K562 (cell line): Measurements from ENCODE around the gene TBCCD1. TPM values are rescaled to one million over a fixed set of nuclear protein-coding genes. Genes with fewer than 3 reads are reported as not detected.

ENCODE experiments used
- ARID2 ChIP-seq: fragments of 450-650 bp; IDR thresholded peaks from 2 replicates; pipeline ENCODE4 v1.6.1; 2017; ENCODE audit warnings: antibody characterized with exemption, mild to moderate bottlenecking
- BCL6 ChIP-seq: fragments of 250-450 bp; sonication (Bioruptor Pico); IDR thresholded peaks from 2 replicates; pipeline ENCODE4 v1.4.0; 2020
- JUN ChIP-seq, 2 experiments: sonication (generic) in 1 of 2; formaldehyde crosslinking in 1 of 2; IDR thresholded peaks; 2 replicates each; pipeline versions ENCODE4 v1.6.1 to v1.8.0; 2012 to 2022; ENCODE audit warnings: borderline replicate concordance in 2 of 2, mild to moderate bottlenecking in 2 of 2, improper control_type of control experiment in 1 of 2, low read depth in 1 of 2, low read length in 1 of 2, missing genetic modification reagents in 1 of 2
- JUND ChIP-seq, 2 experiments: IDR thresholded peaks; 2 replicates in 1 of 2; 3 replicates in 1 of 2; pipeline ENCODE4 v1.6.1; 2011; ENCODE audit warnings: borderline replicate concordance in 2 of 2, low read depth in 2 of 2, low read length in 2 of 2, improper control_type of control experiment in 1 of 2, missing biosample characterization in 1 of 2, missing genetic modification characterization in 1 of 2, missing genetic modification reagents in 1 of 2
- MCM2 ChIP-seq: fragments of 450-650 bp; IDR thresholded peaks from 2 replicates; pipeline ENCODE4 v1.6.1; 2017; ENCODE audit warnings: low read depth, mild to moderate bottlenecking
- MCM5 ChIP-seq: fragments of 450-650 bp; IDR thresholded peaks from 2 replicates; pipeline ENCODE4 v1.6.1; 2016; ENCODE audit warnings: low read depth
- RBM34 ChIP-seq: fragments of 200-400 bp; formaldehyde crosslinking; IDR thresholded peaks from 2 replicates; pipeline ENCODE4 v1.6.1; 2018; ENCODE audit warnings: low read length, borderline replicate concordance; ENCODE audit not compliant: insufficient read depth
- SIRT6 ChIP-seq: IDR thresholded peaks from one replicate; pipeline ENCODE4 v1.6.1; 2012; ENCODE audit warnings: low read depth, mild to moderate bottlenecking, control low read depth, inconsistent platforms, low read length, moderate library complexity
- SMAD2 ChIP-seq: fragments of 150-350 bp; IDR thresholded peaks from 2 replicates; pipeline ENCODE4 v1.6.1; 2014; ENCODE audit warnings: low read depth, mild to moderate bottlenecking, low read length
- SMARCB1 ChIP-seq: IDR thresholded peaks from 2 replicates; pipeline ENCODE4 v1.6.1; 2011; ENCODE audit warnings: improper control_type of control experiment, low read depth; ENCODE audit not compliant: insufficient read length
- ZEB2 ChIP-seq: fragments of 450-650 bp; IDR thresholded peaks from 2 replicates; pipeline ENCODE4 v1.6.1; 2016
- ZNF174 ChIP-seq: fragments of 250-450 bp; sonication (Bioruptor Pico); IDR thresholded peaks from 2 replicates; pipeline ENCODE4 v1.4.0; 2020; ENCODE audit warnings: mild to moderate bottlenecking
- polyA plus RNA-seq, 8 experiments: library from polyadenylated mRNA; depleted of rRNA in 4 of 8; stranded (reverse) in 5 of 8; unstranded in 3 of 8; fragments of >200 nt; fragmentation: Nextera tagmentation in 2 of 8; fragmentation: Illumina TruSeq in 1 of 8; extraction: Ambion mirVana in 2 of 8; extraction: Trizol in 1 of 8; gene quantifications; 2 replicates each; pipeline versions ENCODE4 v1.2.1 to v1.2.3, GENCODE V29; 2011 to 2014; ENCODE audit warnings: inconsistent platforms in 1 of 8, missing spikeins in 1 of 8
- total RNA-seq, 7 experiments: library from RNA; depleted of rRNA in 6 of 7; stranded (reverse); fragments of >200 nt in 6 of 7; fragmentation: Illumina TruSeq in 2 of 7; extraction: Trizol in 2 of 7; gene quantifications; 2 replicates each; pipeline versions ENCODE4 v1.2.1 to v1.2.3, GENCODE V29; 2011 to 2021; ENCODE audit warnings: low replicate concordance in 1 of 7
- TF ChIP-seq, protein P1 (sequence below), 2 experiments: fragments of 450-650 bp; IDR thresholded peaks; 2 replicates each; pipeline ENCODE4 v1.6.1; 2016; ENCODE audit warnings: mild to moderate bottlenecking in 2 of 2, borderline replicate concordance in 1 of 2, low read depth in 1 of 2, moderate library complexity in 1 of 2
- TF ChIP-seq, protein P2 (sequence below): sonication (generic); formaldehyde crosslinking; IDR thresholded peaks from 2 replicates; pipeline ENCODE4 v1.8.1; 2023; ENCODE audit warnings: mild to moderate bottlenecking, missing genetic modification reagents
- TF ChIP-seq, protein P3 (sequence below): sonication (generic); formaldehyde crosslinking; IDR thresholded peaks from 2 replicates; pipeline ENCODE4 v1.8.0; 2022; ENCODE audit warnings: mild to moderate bottlenecking, missing genetic modification reagents, borderline replicate concordance

TBCCD1 gene
- total and polyA plus RNA-seq, 9 of the 15 experiments (the other 6 are each of a cell fraction or from before 2014, with no cell fraction given), result 17.7 to 31.1 (median 21.2) TPM

DNA sequence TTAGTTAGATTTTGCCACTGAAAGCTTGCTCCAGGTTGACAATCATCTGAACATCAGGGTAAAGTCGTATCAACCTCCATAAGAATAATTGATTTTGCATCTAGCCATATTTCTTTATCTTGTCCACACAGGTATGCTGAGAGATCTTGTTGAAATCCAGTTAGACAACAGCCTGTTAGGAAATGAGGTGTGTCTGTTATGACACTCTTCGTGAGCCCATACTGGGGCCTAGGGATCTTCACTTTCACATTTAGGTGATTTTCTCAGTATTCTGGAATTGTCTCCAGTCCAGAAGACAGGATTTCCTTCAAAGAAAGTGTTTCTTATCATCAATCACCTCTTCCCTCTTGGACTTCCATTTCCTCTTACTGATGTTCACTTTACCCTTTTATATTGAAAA is 21.5 kb upstream of the TBCCD1 start (continued):
- TF ChIP-seq, protein P1, sequence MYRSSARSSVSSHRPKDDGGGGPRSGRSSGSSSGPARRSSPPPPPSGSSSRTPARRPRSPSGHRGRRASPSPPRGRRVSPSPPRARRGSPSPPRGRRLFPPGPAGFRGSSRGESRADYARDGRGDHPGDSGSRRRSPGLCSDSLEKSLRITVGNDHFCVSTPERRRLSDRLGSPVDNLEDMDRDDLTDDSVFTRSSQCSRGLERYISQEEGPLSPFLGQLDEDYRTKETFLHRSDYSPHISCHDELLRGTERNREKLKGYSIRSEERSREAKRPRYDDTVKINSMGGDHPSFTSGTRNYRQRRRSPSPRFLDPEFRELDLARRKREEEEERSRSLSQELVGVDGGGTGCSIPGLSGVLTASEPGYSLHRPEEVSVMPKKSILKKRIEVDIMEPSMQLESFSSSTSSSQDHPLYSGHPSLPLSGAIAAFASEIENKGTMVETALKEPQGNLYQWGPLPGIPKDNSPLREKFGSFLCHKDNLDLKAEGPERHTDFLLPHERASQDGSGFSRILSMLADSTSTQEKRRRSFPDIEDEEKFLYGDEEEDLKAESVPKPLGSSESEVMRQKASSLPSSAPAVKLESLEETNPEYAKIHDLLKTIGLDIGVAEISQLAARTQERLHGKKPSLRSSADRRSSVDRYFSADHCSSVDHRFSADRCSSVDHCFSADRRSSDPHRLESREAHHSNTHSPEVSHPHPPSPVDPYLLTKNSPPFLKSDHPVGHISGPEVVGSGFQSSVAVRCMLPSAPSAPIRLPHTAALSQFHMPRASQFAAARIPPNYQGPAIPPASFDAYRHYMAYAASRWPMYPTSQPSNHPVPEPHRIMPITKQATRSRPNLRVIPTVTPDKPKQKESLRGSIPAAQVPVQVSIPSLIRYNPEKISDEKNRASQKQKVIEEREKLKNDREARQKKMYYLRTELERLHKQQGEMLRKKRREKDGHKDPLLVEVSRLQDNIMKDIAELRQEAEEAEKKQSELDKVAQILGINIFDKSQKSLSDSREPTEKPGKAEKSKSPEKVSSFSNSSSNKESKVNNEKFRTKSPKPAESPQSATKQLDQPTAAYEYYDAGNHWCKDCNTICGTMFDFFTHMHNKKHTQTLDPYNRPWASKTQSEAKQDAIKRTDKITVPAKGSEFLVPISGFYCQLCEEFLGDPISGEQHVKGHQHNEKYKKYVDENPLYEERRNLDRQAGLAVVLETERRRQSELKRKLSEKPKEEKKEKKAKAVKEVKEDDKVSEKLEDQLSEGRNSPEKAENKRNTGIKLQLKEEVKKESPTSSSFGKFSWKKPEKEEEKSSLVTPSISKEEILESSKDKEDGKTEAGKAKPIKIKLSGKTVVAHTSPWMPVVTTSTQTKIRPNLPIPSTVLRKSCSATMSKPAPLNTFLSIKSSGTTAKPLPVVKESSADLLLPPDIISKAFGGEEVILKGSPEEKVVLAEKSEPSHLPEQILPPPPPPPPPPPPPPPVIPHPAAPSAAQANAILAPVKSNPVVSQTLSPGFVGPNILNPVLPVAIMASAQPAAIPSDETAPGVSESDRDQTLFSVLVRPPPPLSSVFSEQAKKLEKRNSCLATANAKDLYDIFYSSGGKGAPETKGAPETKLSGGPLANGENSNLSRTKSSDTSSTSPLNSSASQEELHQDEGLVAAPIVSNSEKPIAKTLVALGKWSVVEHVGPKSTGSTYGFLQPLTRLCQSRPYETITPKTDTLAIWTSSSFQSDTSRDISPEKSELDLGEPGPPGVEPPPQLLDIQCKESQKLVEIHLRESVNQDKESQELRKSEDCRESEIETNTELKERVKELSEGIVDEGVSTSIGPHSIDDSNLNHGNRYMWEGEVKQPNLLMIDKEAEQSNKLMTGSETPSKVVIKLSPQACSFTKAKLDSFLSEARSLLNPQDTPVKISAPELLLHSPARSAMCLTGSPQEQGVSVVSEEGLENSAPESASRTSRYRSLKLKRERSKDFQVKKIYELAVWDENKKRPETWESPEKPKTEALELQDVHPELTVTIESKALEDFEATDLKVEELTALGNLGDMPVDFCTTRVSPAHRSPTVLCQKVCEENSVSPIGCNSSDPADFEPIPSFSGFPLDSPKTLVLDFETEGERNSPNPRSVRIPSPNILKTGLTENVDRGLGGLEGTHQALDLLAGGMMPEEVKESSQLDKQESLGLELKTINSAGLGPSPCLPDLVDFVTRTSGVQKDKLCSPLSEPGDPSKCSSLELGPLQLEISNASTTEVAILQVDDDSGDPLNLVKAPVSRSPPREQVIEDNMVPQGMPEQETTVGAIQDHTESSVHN (IDR thresholded peaks at IDR 0.05; ENCODE audit: borderline replicate concordance in 1 of 2, low read depth in 1 of 2), result no peak
- TF ChIP-seq, protein P2, sequence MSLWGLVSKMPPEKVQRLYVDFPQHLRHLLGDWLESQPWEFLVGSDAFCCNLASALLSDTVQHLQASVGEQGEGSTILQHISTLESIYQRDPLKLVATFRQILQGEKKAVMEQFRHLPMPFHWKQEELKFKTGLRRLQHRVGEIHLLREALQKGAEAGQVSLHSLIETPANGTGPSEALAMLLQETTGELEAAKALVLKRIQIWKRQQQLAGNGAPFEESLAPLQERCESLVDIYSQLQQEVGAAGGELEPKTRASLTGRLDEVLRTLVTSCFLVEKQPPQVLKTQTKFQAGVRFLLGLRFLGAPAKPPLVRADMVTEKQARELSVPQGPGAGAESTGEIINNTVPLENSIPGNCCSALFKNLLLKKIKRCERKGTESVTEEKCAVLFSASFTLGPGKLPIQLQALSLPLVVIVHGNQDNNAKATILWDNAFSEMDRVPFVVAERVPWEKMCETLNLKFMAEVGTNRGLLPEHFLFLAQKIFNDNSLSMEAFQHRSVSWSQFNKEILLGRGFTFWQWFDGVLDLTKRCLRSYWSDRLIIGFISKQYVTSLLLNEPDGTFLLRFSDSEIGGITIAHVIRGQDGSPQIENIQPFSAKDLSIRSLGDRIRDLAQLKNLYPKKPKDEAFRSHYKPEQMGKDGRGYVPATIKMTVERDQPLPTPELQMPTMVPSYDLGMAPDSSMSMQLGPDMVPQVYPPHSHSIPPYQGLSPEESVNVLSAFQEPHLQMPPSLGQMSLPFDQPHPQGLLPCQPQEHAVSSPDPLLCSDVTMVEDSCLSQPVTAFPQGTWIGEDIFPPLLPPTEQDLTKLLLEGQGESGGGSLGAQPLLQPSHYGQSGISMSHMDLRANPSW, result no peak
- TF ChIP-seq SMAD2, result no peak
- no peak for TF ChIP-seq ARID2
- TF ChIP-seq JUN (IDR thresholded peaks at IDR 0.05; ENCODE audit: borderline replicate concordance, low read depth, low read length), result peak; percentile 26; the same call in 1 of the 2 replicates
- no peak for TF ChIP-seq JUN (CRISPR knock-in tag; IDR thresholded peaks at IDR 0.05; ENCODE audit: borderline replicate concordance)
- TF ChIP-seq, protein P3, sequence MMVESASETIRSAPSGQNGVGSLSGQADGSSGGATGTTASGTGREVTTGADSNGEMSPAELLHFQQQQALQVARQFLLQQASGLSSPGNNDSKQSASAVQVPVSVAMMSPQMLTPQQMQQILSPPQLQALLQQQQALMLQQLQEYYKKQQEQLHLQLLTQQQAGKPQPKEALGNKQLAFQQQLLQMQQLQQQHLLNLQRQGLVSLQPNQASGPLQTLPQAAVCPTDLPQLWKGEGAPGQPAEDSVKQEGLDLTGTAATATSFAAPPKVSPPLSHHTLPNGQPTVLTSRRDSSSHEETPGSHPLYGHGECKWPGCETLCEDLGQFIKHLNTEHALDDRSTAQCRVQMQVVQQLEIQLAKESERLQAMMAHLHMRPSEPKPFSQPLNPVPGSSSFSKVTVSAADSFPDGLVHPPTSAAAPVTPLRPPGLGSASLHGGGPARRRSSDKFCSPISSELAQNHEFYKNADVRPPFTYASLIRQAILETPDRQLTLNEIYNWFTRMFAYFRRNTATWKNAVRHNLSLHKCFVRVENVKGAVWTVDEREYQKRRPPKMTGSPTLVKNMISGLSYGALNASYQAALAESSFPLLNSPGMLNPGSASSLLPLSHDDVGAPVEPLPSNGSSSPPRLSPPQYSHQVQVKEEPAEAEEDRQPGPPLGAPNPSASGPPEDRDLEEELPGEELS, result no peak
- no peak for TF ChIP-seq SMARCB1
- no peak for TF ChIP-seq BCL6 (CRISPR knock-in tag)
- no peak for TF ChIP-seq RBM34
- TF ChIP-seq ZEB2, result peak; percentile 39; the same call in 1 of the 2 replicates
- no peak for TF ChIP-seq ZNF174 (CRISPR knock-in tag)
- peak; percentile 72; the same call in 1 of the 2 replicates for TF ChIP-seq JUND (IDR thresholded peaks at IDR 0.05; ENCODE audit: borderline replicate concordance, low read depth, low read length)
- peak; percentile 62; the same call in 2 of the 3 replicates for TF ChIP-seq JUND (tag; IDR thresholded peaks at IDR 0.05; ENCODE audit: borderline replicate concordance, low read depth, low read length)
- TF ChIP-seq MCM2, result no peak
- no peak for TF ChIP-seq SIRT6
- no peak for TF ChIP-seq MCM5
